Ovary (tissue), 9 donors: ENCODE data around the gene RBM8A. TPM values are rescaled to one million over a fixed set of nuclear protein-coding genes. Genes with fewer than 3 reads are reported as not detected.

ENCODE experiments used
- DNase-seq, 5 donors: peaks; one replicate each; pipeline ENCODE4 v3.0.0-alpha.2; 2019 to 2020
- H3K27ac ChIP-seq, 2 donors: fragments of 200-600 bp; one replicate each; pipeline versions ENCODE4 v1.5.1 to v1.8.0; 2019 to 2022
- H3K27me3 ChIP-seq: fragments of 200-600 bp; one replicate; pipeline ENCODE4 v1.8.0; 2022
- H3K36me3 ChIP-seq: fragments of 200-600 bp; sonication (generic); one replicate; pipeline ENCODE4 v1.5.1; 2019
- H3K4me1 ChIP-seq: one replicate; pipeline ENCODE4 v1.8.1; 2013; ENCODE audit warnings: mild to moderate bottlenecking, moderate library complexity; ENCODE audit not compliant: insufficient read depth
- H3K4me3 ChIP-seq: fragments of 200-600 bp; sonication (generic); one replicate; pipeline ENCODE4 v1.5.1; 2017
- H3K9me3 ChIP-seq, 2 donors: fragments of 200-600 bp in 1 of 2; sonication (generic) in 1 of 2; one replicate each; pipeline versions ENCODE4 v1.5.1 to v1.8.1; 2013 to 2019; ENCODE audit warnings: mild to moderate bottlenecking in 1 of 2, moderate library complexity in 1 of 2
- CTCF ChIP-seq, 3 donors: fragments of 450-650 bp in 2 of 3; fragments of 200-600 bp in 1 of 3; IDR thresholded peaks; one replicate each; pipeline versions ENCODE4 v1.5.1 to v1.8.0; 2016 to 2022; ENCODE audit warnings: antibody characterized with exemption in 3 of 3, mild to moderate bottlenecking in 1 of 3
- EP300 ChIP-seq: sonication (generic); formaldehyde crosslinking; IDR thresholded peaks from one replicate; pipeline ENCODE4 v1.6.1; 2017; ENCODE audit warnings: antibody characterized with exemption
- POLR2A ChIP-seq: fragments of 450-650 bp; IDR thresholded peaks from one replicate; pipeline ENCODE4 v1.6.1; 2017; ENCODE audit warnings: antibody characterized with exemption, mild to moderate bottlenecking, moderate library complexity
- WGBS, 3 donors: extraction: QIAGEN DNeasy Blood & Tissue Kit in 1 of 3; methylation state at CpG; one replicate each; pipeline versions ENCODE4 v1.1.5 to v1.1.7; 2013 to 2017; 5-methylcytosine and 5-hydroxymethylcytosine counted together
- intact Hi-C, 4 donors: fragments of 100-400 bp; cut with DNase I; formaldehyde crosslinking; loops; one replicate each; pipeline versions ENCODE4 v1.11.0 to v1.15.1; 2022 to 2023
- polyA plus RNA-seq, 2 donors: library from polyadenylated mRNA; stranded (reverse); fragments of 200-250 nt in 1 of 2; fragments of 350-450 nt in 1 of 2; fragmentation: Illumina TruSeq in 1 of 2; extraction: RNeasy Lipid Tissue Mini Kit (QIAGEN cat#74804) in 1 of 2; gene quantifications; one replicate each; pipeline ENCODE4 v1.2.3, GENCODE V29; 2013 to 2014
- total RNA-seq, 7 donors: library from RNA; depleted of rRNA in 2 of 7; stranded (reverse); fragments of >200 nt in 2 of 7; fragmentation: NEBNext Ultra II Directional in 3 of 7; extraction: Animal tissue kit (Norgen Biotek cat#: 25700) in 3 of 7; gene quantifications; one replicate each; pipeline versions ENCODE4 v1.1.0 to v1.2.4, GENCODE V29; 2016 to 2023
- donor health status: DM: no; HTN: no; CAD: no; lungs with moderate emphysema.
- donor health status: DM: no; HTN: no; CAD: no.
- donor health status: Bipolar disorder and iron deficiency.
- donor health status: DM: yes; HTN: yes; CAD: no.
- donor health status: DM: no; HTN: no; CAD: no.
- donor health status: DM: yes; HTN: yes; CAD: no.

Gene RBM8A
- total and polyA plus RNA-seq, 9 donors, result 84.4 to 127 (median 107) TPM

GRCh38 chr1:145912128-145912641, 15.1 kb downstream of the RBM8A start:
- intact Hi-C loops, result loop anchor here in 1 of 4 donors (5.0 kb wide), 1 partner anchor 65 kb away; the partner anchor contains the start of gene NUDT17
- H3K27ac ChIP-seq, result no peak overlapping the region
- no peaks in the 10 kb centered on the region for H3K27me3 ChIP-seq
- no peak overlapping the region for H3K4me3 ChIP-seq
- no peaks in the 10 kb centered on the region for H3K9me3 ChIP-seq
- no peak for TF ChIP-seq CTCF (IDR thresholded peaks at IDR 0.05)
- TF ChIP-seq EP300, result no peak
- no peak for TF ChIP-seq POLR2A
- DNase-seq, result peak in 1 of 5 donors; percentile 25
- no peaks in the 10 kb centered on the region for H3K36me3 ChIP-seq
- no peaks in the 10 kb centered on the region for H3K4me1 ChIP-seq
- 67 to 72% (median 67%) methylated on average over 11 of the region's 11 CpGs for WGBS, 3 donors

GRCh38 chr1:145908653-145909052, 18.6 kb downstream of the RBM8A start:
- Histone ChIP-seq H3K4me3 (no peak overlapping the region), H3K9me3 (no peaks in the 10 kb centered on the region), H3K36me3 (no peaks in the 10 kb centered on the region), H3K27ac (no peak overlapping the region), H3K27me3 (no peaks in the 10 kb centered on the region), H3K4me1 (no peaks in the 10 kb centered on the region)
- WGBS, 3 donors, result 41 to 70% (median 57%) methylated on average over 1 of the region's 1 CpG
- DNase-seq, result no peak
- intact Hi-C loops, result loop anchor here in 1 of 4 donors (2.0 to 10.0 kb wide), 2 partner anchors 14 to 54 kb away; partner anchors contain the start of gene PIAS3
- TF ChIP-seq EP300 (no peak), CTCF (IDR thresholded peaks at IDR 0.05) (no peak), POLR2A (no peak)

- TF ChIP-seq EP300 (no peak), CTCF (IDR thresholded peaks at IDR 0.05) (no peak), POLR2A (no peak)
- 75 to 77% (median 76%) methylated on average over 10 of the region's 10 CpGs for WGBS, 3 donors
- Histone ChIP-seq H3K9me3 (no peaks in the 10 kb centered on the region), H3K36me3 (no peaks in the 10 kb centered on the region), H3K4me3 (no peak overlapping the region), H3K27me3 (no peaks in the 10 kb centered on the region), H3K4me1 (no peaks in the 10 kb centered on the region), H3K27ac (no peak overlapping the region)
- DNase-seq, result no peak
- intact Hi-C loops, result loop anchor here in 1 of 4 donors (10.0 kb wide), 1 partner anchor 52 kb away; the partner anchor contains the start of gene PIAS3
Observed at GRCh38 chr1:145906954-145907753, 20.1 kb downstream of the RBM8A start.

- Histone ChIP-seq H3K27me3 (no peaks in the 10 kb centered on the region), H3K9me3 (no peaks in the 10 kb centered on the region), H3K4me3 (no peak overlapping the region), H3K4me1 (no peaks in the 10 kb centered on the region), H3K36me3 (no peaks in the 10 kb centered on the region), H3K27ac (no peak overlapping the region)
- no peak for DNase-seq
- TF ChIP-seq CTCF (IDR thresholded peaks at IDR 0.05), result no peak
- no peak for TF ChIP-seq POLR2A
- no peak for TF ChIP-seq EP300
- WGBS, 3 donors, result 79 to 86% (median 80%) methylated on average over 12 of the region's 12 CpGs
- intact Hi-C loops, result loop anchor here in 1 of 4 donors (10.0 kb wide), 1 partner anchor 47 kb away; the partner anchor contains the start of gene PIAS3
Observed at GRCh38 chr1:145901312-145902021, 25.8 kb downstream of the RBM8A start.
